Measurements from ENCODE around the gene SLIT3. TPM values are rescaled to one million over a fixed set of nuclear protein-coding genes. Genes with fewer than 3 reads are reported as not detected.

SLIT3 gene
- total and polyA plus RNA-seq, 8 donors: 1.2 to 24.5 (median 8.6) TPM

- Histone ChIP-seq H3K36me3 (no peaks in the 10 kb centered on the region), H3K4me1 (no peaks in the 10 kb centered on the region), H3K4me3 (no peak overlapping the region), H3K27ac (no peak overlapping the region), H3K9me3 (no peaks in the 10 kb centered on the region), H3K27me3 (no peaks in the 10 kb centered on the region)
- TF ChIP-seq POLR2A (IDR thresholded peaks at IDR 0.05): no peak
- no peak for TF ChIP-seq EP300 (IDR thresholded peaks at IDR 0.05)
- no peak for TF ChIP-seq CTCF (IDR thresholded peaks at IDR 0.05)
- TF ChIP-seq POLR2AphosphoS5 (IDR thresholded peaks at IDR 0.05): no peak
- WGBS, 5 donors: 77 to 89% (median 84%) methylated on average over 5 of the region's 5 CpGs
- no peak for DNase-seq
- intact Hi-C loops (cut with DNase I; ENCODE audit: low total_unique reads): no loop called here
Measured at GRCh38 chr5:169015991-169016390, 284.9 kb downstream of the SLIT3 start.

- WGBS, 5 donors: 38 to 93% (median 65%) methylated on average over 1 of the region's 1 CpG
- H3K9me3 ChIP-seq: no peaks in the 10 kb centered on the region
- no peaks in the 10 kb centered on the region for H3K36me3 ChIP-seq
- H3K4me1 ChIP-seq: peaks cover 0 to 7% (median 3%) of the 10 kb centered on the region in 4 donors
- H3K27me3 ChIP-seq: no peaks in the 10 kb centered on the region
- intact Hi-C loops (cut with DNase I; ENCODE audit: low total_unique reads): no loop called here
- no peak overlapping the region for H3K4me3 ChIP-seq
- no peak overlapping the region for H3K27ac ChIP-seq
- TF ChIP-seq EP300 (IDR thresholded peaks at IDR 0.05) (no peak), POLR2AphosphoS5 (IDR thresholded peaks at IDR 0.05) (no peak), CTCF (IDR thresholded peaks at IDR 0.05) (no peak), POLR2A (IDR thresholded peaks at IDR 0.05) (no peak)
- no peak for DNase-seq
Measured at GRCh38 chr5:169013846-169014245, 287.1 kb downstream of the SLIT3 start.

GRCh38 chr5:169013208-169013728 is 287.7 kb downstream of the SLIT3 start:
- no peak overlapping the region for H3K27ac ChIP-seq
- no peaks in the 10 kb centered on the region for H3K27me3 ChIP-seq
- no peak for DNase-seq
- TF ChIP-seq POLR2A (IDR thresholded peaks at IDR 0.05): no peak
- no peak for TF ChIP-seq CTCF (IDR thresholded peaks at IDR 0.05)
- no peak for TF ChIP-seq POLR2AphosphoS5 (IDR thresholded peaks at IDR 0.05)
- TF ChIP-seq EP300 (IDR thresholded peaks at IDR 0.05): no peak
- intact Hi-C loops (cut with DNase I; ENCODE audit: low total_unique reads): no loop called here
- no peaks in the 10 kb centered on the region for H3K36me3 ChIP-seq
- no peak overlapping the region for H3K4me3 ChIP-seq
- H3K9me3 ChIP-seq: no peaks in the 10 kb centered on the region
- 74 to 85% (median 78%) methylated on average over 12 of the region's 12 CpGs for WGBS, 5 donors
- H3K4me1 ChIP-seq: peaks cover 0 to 7% (median 3%) of the 10 kb centered on the region in 4 donors

GRCh38 chr5:169012450-169012849 is 288.5 kb downstream of the SLIT3 start:
- no peak for DNase-seq
- H3K4me3 ChIP-seq: no peak overlapping the region
- H3K4me1 ChIP-seq: peaks cover 0 to 7% (median 3%) of the 10 kb centered on the region in 4 donors
- H3K9me3 ChIP-seq: no peaks in the 10 kb centered on the region
- WGBS, 5 donors: 55 to 75% (median 65%) methylated on average over 4 of the region's 4 CpGs
- TF ChIP-seq POLR2AphosphoS5 (IDR thresholded peaks at IDR 0.05) (no peak), CTCF (IDR thresholded peaks at IDR 0.05) (no peak), EP300 (IDR thresholded peaks at IDR 0.05) (no peak), POLR2A (IDR thresholded peaks at IDR 0.05) (no peak)
- intact Hi-C loops (cut with DNase I; ENCODE audit: low total_unique reads): no loop called here
- H3K36me3 ChIP-seq: no peaks in the 10 kb centered on the region
- H3K27ac ChIP-seq: no peak overlapping the region
- H3K27me3 ChIP-seq: no peaks in the 10 kb centered on the region

All from stomach (tissue), 9 donors.